ENCODE results near the gene NRIP2. TPM values are rescaled to one million over a fixed set of nuclear protein-coding genes. Genes with fewer than 3 reads are reported as not detected.

NRIP2 gene
- polyA plus RNA-seq, 1 donor from 2014 or later = not detected

- H3K4me3 ChIP-seq (ENCODE audit: low read length) = peak overlapping the region; percentile 75
- H3K9me3 ChIP-seq (ENCODE audit: low read length) = no peaks in the 10 kb centered on the region
- H3F3A ChIP-seq (ENCODE audit: insufficient read depth, low read length, poor library complexity, severe bottlenecking) = peaks cover 5% of the 10 kb centered on the region
- H3K27ac ChIP-seq (ENCODE audit: low read length) = peak overlapping the region; percentile 97
- no peaks in the 10 kb centered on the region for H3K36me3 ChIP-seq (ENCODE audit: insufficient read depth, low read length)
- H3K9me2 ChIP-seq (ENCODE audit: insufficient read depth, low read length) = no peaks in the 10 kb centered on the region
- peak overlapping the region; percentile 82 for H2AFZ ChIP-seq (ENCODE audit: low read depth, low read length)
- H3K27me3 ChIP-seq (ENCODE audit: insufficient read depth, low read depth, low read length) = no peaks in the 10 kb centered on the region
- peak overlapping the region; percentile 93 for H3K9ac ChIP-seq (ENCODE audit: low read length)
- H4K20me1 ChIP-seq (ENCODE audit: insufficient read depth) = no peaks in the 10 kb centered on the region
- peak overlapping the region; percentile 98 for H3K4me2 ChIP-seq (ENCODE audit: low read length)
- H3K79me2 ChIP-seq (replicated peaks; ENCODE audit: insufficient read depth, low read length) = peaks cover 11% of the 10 kb centered on the region
- peak; percentile 82 for TF ChIP-seq CTCF (IDR thresholded peaks at IDR 0.05; ENCODE audit: poor library complexity, severe bottlenecking)
- no peak for TF ChIP-seq TAF1 (IDR thresholded peaks at IDR 0.05; ENCODE audit: low read depth)
- TF ChIP-seq SMC3 (conservative IDR thresholded peaks at IDR 0.05; ENCODE audit: poor library complexity) = peak; percentile 77
- peak; percentile 71 for TF ChIP-seq RAD21 (conservative IDR thresholded peaks at IDR 0.05)
- TF ChIP-seq EZH2 (IDR thresholded peaks at IDR 0.05; ENCODE audit: borderline replicate concordance, insufficient read depth, low read length, poor library complexity, severe bottlenecking) = no peak
- TF ChIP-seq EP300 (conservative IDR thresholded peaks at IDR 0.05; ENCODE audit: poor library complexity, severe bottlenecking) = no peak
- TF ChIP-seq POLR2AphosphoS5 (IDR thresholded peaks at IDR 0.05) = peak; percentile 36
- no peak for TF ChIP-seq REST (IDR thresholded peaks at IDR 0.05; ENCODE audit: borderline replicate concordance)
- TF ChIP-seq MXI1 (conservative IDR thresholded peaks at IDR 0.05; ENCODE audit: poor library complexity, severe bottlenecking) = no peak
These were observed 21.3 kb downstream of the NRIP2 start for GRCh38 chr12:2813214-2814185.

GRCh38 chr12:2812290-2813213 is 22.3 kb downstream of the NRIP2 start, which contains the start of gene ITFG2:
ITFG2 (plus strand) TSS chr12:2812668; CDS start chr12:2812761, 93 bp downstream.
- peak within 1 kb of the TSS; percentile 93 for H3K9ac ChIP-seq (ENCODE audit: low read length)
- H3K9me2 ChIP-seq (ENCODE audit: insufficient read depth, low read length) = no peaks in the 10 kb centered on the region
- H3K27me3 ChIP-seq (ENCODE audit: insufficient read depth, low read depth, low read length) = no peaks in the 10 kb centered on the region
- peak; percentile 93 for TF ChIP-seq REST (IDR thresholded peaks at IDR 0.05; ENCODE audit: borderline replicate concordance)
- peak; percentile 99 for TF ChIP-seq MXI1 (conservative IDR thresholded peaks at IDR 0.05; ENCODE audit: poor library complexity, severe bottlenecking)
- TF ChIP-seq EP300 (conservative IDR thresholded peaks at IDR 0.05; ENCODE audit: poor library complexity, severe bottlenecking) = peak; percentile 89
- no peak for TF ChIP-seq EZH2 (IDR thresholded peaks at IDR 0.05; ENCODE audit: borderline replicate concordance, insufficient read depth, low read length, poor library complexity, severe bottlenecking)
- TF ChIP-seq SMC3 (conservative IDR thresholded peaks at IDR 0.05; ENCODE audit: poor library complexity) = peak; percentile 58
- peak; percentile 84 for TF ChIP-seq TAF1 (IDR thresholded peaks at IDR 0.05; ENCODE audit: low read depth)
- peak; percentile 98 for TF ChIP-seq POLR2AphosphoS5 (IDR thresholded peaks at IDR 0.05)
- peak; percentile 29 for TF ChIP-seq CTCF (IDR thresholded peaks at IDR 0.05; ENCODE audit: poor library complexity, severe bottlenecking)
- TF ChIP-seq RAD21 (conservative IDR thresholded peaks at IDR 0.05) = peak; percentile 47
- H3K4me2 ChIP-seq (ENCODE audit: low read length) = peak within 1 kb of the TSS; percentile 98
- no peaks in the 10 kb centered on the region for H4K20me1 ChIP-seq (ENCODE audit: insufficient read depth)
- peak within 1 kb of the TSS; percentile 97 for H3K27ac ChIP-seq (ENCODE audit: low read length)
- H3K36me3 ChIP-seq (ENCODE audit: insufficient read depth, low read length) = no peaks in the 10 kb centered on the region
- H3K9me3 ChIP-seq (ENCODE audit: low read length) = no peaks in the 10 kb centered on the region
- peaks cover 5% of the 10 kb centered on the region for H3F3A ChIP-seq (ENCODE audit: insufficient read depth, low read length, poor library complexity, severe bottlenecking)
- peak within 1 kb of the TSS; percentile 82 for H2AFZ ChIP-seq (ENCODE audit: low read depth, low read length)
- peak within 1 kb of the TSS; percentile 75 for H3K4me3 ChIP-seq (ENCODE audit: low read length)
- H3K79me2 ChIP-seq (replicated peaks; ENCODE audit: insufficient read depth, low read length) = peaks cover 11% of the 10 kb centered on the region
